SK-N-MC (cell line): ENCODE data around the gene PCSK2.

ENCODE experiments used
- DNase-seq: peaks from one replicate; pipeline ENCODE4 v3.0.0-alpha.2; 2011; ENCODE audit warnings: low read depth, low spot score
- H3K27ac ChIP-seq: fragments of 200-600 bp; sonication (generic); 2 replicates; pipeline ENCODE4 v1.5.1; 2016; ENCODE audit warnings: mixed run types
- H3K36me3 ChIP-seq: fragments of 200-600 bp; sonication (generic); 2 replicates; pipeline ENCODE4 v1.6.1; 2017; ENCODE audit warnings: antibody characterized with exemption, low read length, mixed read lengths; ENCODE audit not compliant: insufficient read depth
- H3K4me3 ChIP-seq: fragments of 200-600 bp; sonication (generic); 2 replicates; pipeline ENCODE4 v1.5.1; 2016
- H3K9ac ChIP-seq: fragments of 200-600 bp; sonication (generic); 2 replicates; pipeline ENCODE4 v1.8.0; 2017; ENCODE audit warnings: mixed run types, mixed read lengths; ENCODE audit not compliant: insufficient read length
- H3K9me3 ChIP-seq: fragments of 200-600 bp; sonication (generic); 2 replicates; pipeline ENCODE4 v1.6.1; 2017; ENCODE audit warnings: low read depth, mild to moderate bottlenecking, antibody characterized with exemption, low read length, moderate library complexity, mixed read lengths
- EZH2 ChIP-seq: fragments of 200-600 bp; sonication (generic); IDR thresholded peaks from one replicate; pipeline ENCODE4 v1.6.1; 2017; ENCODE audit warnings: antibody characterized with exemption
- FOXP2 ChIP-seq: optimal IDR thresholded peaks from 2 replicates; pipeline ENCODE3; 2011; ENCODE audit warnings: mild to moderate bottlenecking, moderate library complexity; ENCODE audit not compliant: insufficient read depth; ENCODE audit errors: extremely low read length, control extremely low read depth
- POLR2AphosphoS5 ChIP-seq: IDR thresholded peaks from 2 replicates; pipeline ENCODE4 v1.6.1; 2012; ENCODE audit warnings: mild to moderate bottlenecking, low read depth, low read length, borderline replicate concordance

PCSK2 gene

GRCh38 chr20:17364681-17365080, 137.8 kb downstream of the PCSK2 start:
- Histone ChIP-seq H3K9ac (no peak overlapping the region), H3K36me3 (peaks cover 2% of the 10 kb centered on the region; the same call in 1 of the 2 replicates), H3K27ac (no peak overlapping the region), H3K9me3 (no peaks in the 10 kb centered on the region), H3K4me3 (no peak overlapping the region)
- DNase-seq: no peak
- TF ChIP-seq EZH2 (no peak), POLR2AphosphoS5 (no peak), FOXP2 (no peak)

- Histone ChIP-seq H3K36me3 (peaks cover 2% of the 10 kb centered on the region; the same call in 1 of the 2 replicates), H3K9ac (no peak overlapping the region)
Observed at GRCh38 chr20:17365831-17366230, 139.0 kb downstream of the PCSK2 start.

DNA sequence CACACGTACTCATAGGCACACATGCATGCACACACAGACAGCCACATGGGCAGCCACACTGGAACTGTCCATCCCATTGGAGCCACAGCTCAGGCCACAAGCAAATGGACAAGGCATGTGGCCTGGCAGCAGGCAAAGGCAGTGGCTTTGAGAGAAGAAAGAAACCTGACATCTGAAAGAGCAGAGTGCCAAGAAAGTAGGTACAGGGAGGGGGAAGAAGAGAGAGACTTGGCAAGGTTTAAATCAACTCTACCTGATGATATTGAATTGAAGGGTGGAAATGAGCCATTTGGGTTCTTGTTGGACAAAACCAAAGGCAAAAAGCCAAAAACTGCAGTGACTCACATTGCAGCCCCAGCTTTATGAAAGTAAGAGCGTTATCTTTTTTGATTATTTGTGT, 142.7 kb downstream of the PCSK2 start:
- DNase-seq: no peak
- TF ChIP-seq EZH2: no peak
- no peak for TF ChIP-seq POLR2AphosphoS5
- TF ChIP-seq FOXP2: no peak
- Histone ChIP-seq H3K36me3 (no peaks in the 10 kb centered on the region), H3K9me3 (no peaks in the 10 kb centered on the region), H3K9ac (no peak overlapping the region), H3K4me3 (no peak overlapping the region), H3K27ac (no peak overlapping the region)

More at GRCh38 chr20:17365831-17366230, 139.0 kb downstream of the PCSK2 start:
- H3K9me3 ChIP-seq: no peaks in the 10 kb centered on the region
- no peak for DNase-seq
- no peak for TF ChIP-seq EZH2
- no peak for TF ChIP-seq POLR2AphosphoS5
- TF ChIP-seq FOXP2: no peak
- H3K4me3 ChIP-seq: no peak overlapping the region
- H3K27ac ChIP-seq: no peak overlapping the region

- no peak for TF ChIP-seq EZH2
- no peak for TF ChIP-seq POLR2AphosphoS5
- no peak for TF ChIP-seq FOXP2
- no peaks in the 10 kb centered on the region for H3K9me3 ChIP-seq
- no peak overlapping the region for H3K27ac ChIP-seq
- H3K4me3 ChIP-seq: no peak overlapping the region
- H3K9ac ChIP-seq: no peak overlapping the region
- H3K36me3 ChIP-seq: no peaks in the 10 kb centered on the region
- DNase-seq: no peak
Observed at GRCh38 chr20:17372806-17373440, 146.1 kb downstream of the PCSK2 start.

GRCh38 chr20:17374086-17374485, 147.2 kb downstream of the PCSK2 start:
- Histone ChIP-seq H3K27ac (peak overlapping the region; percentile 74), H3K9ac (no peak overlapping the region), H3K4me3 (peak overlapping the region; percentile 19; the same call in 1 of the 2 replicates), H3K36me3 (no peaks in the 10 kb centered on the region), H3K9me3 (no peaks in the 10 kb centered on the region)
- DNase-seq: no peak
- TF ChIP-seq EZH2 (no peak), POLR2AphosphoS5 (no peak), FOXP2 (no peak)

DNA sequence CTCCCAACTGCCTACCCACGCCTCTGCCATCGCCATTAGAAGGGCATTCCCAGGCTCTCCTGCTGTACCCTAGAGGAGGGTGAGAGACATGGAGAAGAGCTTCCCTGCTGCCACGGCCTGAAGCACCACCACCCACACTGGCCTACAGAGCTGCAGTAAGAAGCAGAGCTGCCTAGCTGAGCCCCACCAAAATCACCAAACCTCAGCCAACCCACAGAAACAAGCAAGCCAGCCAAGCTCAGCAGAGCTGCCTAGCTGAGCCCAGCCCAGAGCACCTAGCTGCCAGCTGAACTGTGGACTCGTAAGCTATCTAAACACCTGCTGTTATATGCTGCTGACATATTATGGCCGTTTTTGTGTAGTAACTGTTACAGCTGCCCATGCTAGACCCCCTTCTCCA, 149.2 kb downstream of the PCSK2 start:
- Histone ChIP-seq H3K9me3 (no peaks in the 10 kb centered on the region), H3K36me3 (no peaks in the 10 kb centered on the region), H3K9ac (no peak overlapping the region), H3K4me3 (no peak overlapping the region), H3K27ac (no peak overlapping the region)
- TF ChIP-seq EZH2 (no peak), POLR2AphosphoS5 (no peak), FOXP2 (no peak)
- no peak for DNase-seq

- no peaks in the 10 kb centered on the region for H3K9me3 ChIP-seq
- H3K4me3 ChIP-seq: no peak overlapping the region
Observed at GRCh38 chr20:17377231-17377630, 150.4 kb downstream of the PCSK2 start.

GRCh38 chr20:17379651-17380050, 152.8 kb downstream of the PCSK2 start:
- no peak for TF ChIP-seq FOXP2
- TF ChIP-seq POLR2AphosphoS5: no peak
- no peak for TF ChIP-seq EZH2
- DNase-seq: no peak
- no peak overlapping the region for H3K9ac ChIP-seq
- no peaks in the 10 kb centered on the region for H3K36me3 ChIP-seq
- no peaks in the 10 kb centered on the region for H3K9me3 ChIP-seq
- no peak overlapping the region for H3K27ac ChIP-seq
- no peak overlapping the region for H3K4me3 ChIP-seq

More at GRCh38 chr20:17377231-17377630, 150.4 kb downstream of the PCSK2 start:
- DNase-seq: no peak
- Histone ChIP-seq H3K9ac (no peak overlapping the region), H3K27ac (no peak overlapping the region), H3K36me3 (no peaks in the 10 kb centered on the region)
- TF ChIP-seq FOXP2 (no peak), POLR2AphosphoS5 (no peak), EZH2 (no peak)
